Suppressor macrophage treated with lipopolysaccharide for 4 hours (primary cell): ENCODE measurements around the gene DNAH5.
"Not testable (repeated sequence)": the region's sequence is repeated elsewhere in the genome, so short reads cannot be mapped to it uniquely, and the experiment has no call there.

Experiments
- DNase-seq: peaks from one replicate; pipeline ENCODE4 v3.0.0-alpha.2; 2020

The DNAH5 gene

GRCh38 chr5:13831351-13831750, 113.1 kb downstream of the DNAH5 start:
- DNase-seq = no peak

GRCh38 chr5:13830536-13830935, 114.0 kb downstream of the DNAH5 start:
- no peak for DNase-seq

GRCh38 chr5:13821366-13821765, 123.1 kb downstream of the DNAH5 start:
- DNase-seq = no peak

- no peak for DNase-seq
Observed at GRCh38 chr5:13816126-13816525, 128.4 kb downstream of the DNAH5 start.

GRCh38 chr5:13814301-13814700, 130.2 kb downstream of the DNAH5 start:
- DNase-seq = no peak

GRCh38 chr5:13809921-13810320, 134.6 kb downstream of the DNAH5 start:
- no peak for DNase-seq

GRCh38 chr5:13804336-13804735, 140.2 kb downstream of the DNAH5 start:
- no peak for DNase-seq

- not testable (repeated sequence) for DNase-seq
Observed at GRCh38 chr5:13798569-13798968, 145.9 kb downstream of the DNAH5 start.

- DNase-seq = no peak
Observed at GRCh38 chr5:13785781-13786415, 158.6 kb downstream of the DNAH5 start.

GRCh38 chr5:13783726-13784125, 160.8 kb downstream of the DNAH5 start:
- DNase-seq = no peak

- DNase-seq = no peak
Observed at GRCh38 chr5:13780081-13780480, 164.4 kb downstream of the DNAH5 start.

- no peak for DNase-seq
Observed at GRCh38 chr5:13773649-13774048, 170.8 kb downstream of the DNAH5 start.

GRCh38 chr5:13771011-13771571, 173.4 kb downstream of the DNAH5 start:
- DNase-seq = no peak

- no peak for DNase-seq
Observed at GRCh38 chr5:13766236-13766635, 178.3 kb downstream of the DNAH5 start.

GRCh38 chr5:13763719-13764118, 180.8 kb downstream of the DNAH5 start:
- DNase-seq = no peak

GRCh38 chr5:13749766-13750165, 194.7 kb downstream of the DNAH5 start:
- DNase-seq = no peak

- no peak for DNase-seq
Observed at GRCh38 chr5:13746026-13746425, 198.5 kb downstream of the DNAH5 start.

- DNase-seq = no peak
Observed at GRCh38 chr5:13745508-13745907, 199.0 kb downstream of the DNAH5 start.

- DNase-seq = no peak
Observed at GRCh38 chr5:13740471-13740870, 204.0 kb downstream of the DNAH5 start.

- DNase-seq = no peak
Observed at GRCh38 chr5:13739479-13739878, 205.0 kb downstream of the DNAH5 start.

- no peak for DNase-seq
Observed at GRCh38 chr5:13735691-13736090, 208.8 kb downstream of the DNAH5 start.

- DNase-seq = no peak
Observed at GRCh38 chr5:13731121-13731628, 213.3 kb downstream of the DNAH5 start.

GRCh38 chr5:13708906-13709305, 235.6 kb downstream of the DNAH5 start:
- DNase-seq = no peak

GRCh38 chr5:13708432-13708831, 236.1 kb downstream of the DNAH5 start:
- DNase-seq = no peak

GRCh38 chr5:13704396-13704795, 240.1 kb downstream of the DNAH5 start:
- no peak for DNase-seq
